Body of pancreas (tissue), 4 donors: ENCODE data around the gene BACE1-AS. TPM values are rescaled to one million over a fixed set of nuclear protein-coding genes. Genes with fewer than 3 reads are reported as not detected.

Source experiments
- ATAC-seq: fragments of 150-250 bp; one replicate; pipeline ENCODE4 v1.9.1; 2016
- DNase-seq, 4 donors: peaks; one replicate each; pipeline ENCODE4 v3.0.0-alpha.2; 2019
- H3K27ac ChIP-seq, 4 donors: fragments of 200-600 bp; sonication (generic); 1 replicate in 3 of 4; 2 replicates in 1 of 4; pipeline versions ENCODE4 v1.5.1 to v1.6.1; 2016 to 2019; ENCODE audit warnings: mild to moderate bottlenecking in 1 of 4, mixed read lengths in 1 of 4, moderate library complexity in 1 of 4
- H3K27me3 ChIP-seq, 2 donors: fragments of 200-600 bp; sonication (generic); one replicate each; pipeline ENCODE4 v1.6.0; 2016; ENCODE audit warnings: mild to moderate bottlenecking in 1 of 2
- H3K36me3 ChIP-seq, 2 donors: fragments of 200-600 bp; sonication (generic); replicated peaks in 1 of 2; 2 replicates each; pipeline ENCODE4 v1.5.1; 2016; ENCODE audit warnings: low read depth in 2 of 2; ENCODE audit not compliant: insufficient read depth in 1 of 2
- H3K4me1 ChIP-seq: fragments of 200-600 bp; sonication (generic); one replicate; pipeline ENCODE4 v1.6.0; 2016
- H3K4me3 ChIP-seq, 2 donors: fragments of 200-600 bp; sonication (generic); 1 replicate in 1 of 2; 2 replicates in 1 of 2; pipeline ENCODE4 v1.5.1; 2016 to 2019
- H3K9me3 ChIP-seq, 3 donors: fragments of 200-600 bp; sonication (generic); 1 replicate in 2 of 3; 2 replicates in 1 of 3; pipeline ENCODE4 v1.5.1; 2016
- CTCF ChIP-seq, 7 experiments: fragments of 450-650 bp in 4 of 7; fragments of 200-600 bp in 3 of 7; sonication (generic) in 3 of 7; IDR thresholded peaks; one replicate each; pipeline ENCODE4 v1.5.1; 2016 to 2019; ENCODE audit warnings: antibody characterized with exemption in 7 of 7
- POLR2A ChIP-seq, 3 donors: fragments of 450-650 bp; IDR thresholded peaks; one replicate each; pipeline ENCODE4 v1.6.1; 2016; ENCODE audit warnings: antibody characterized with exemption in 3 of 3, mild to moderate bottlenecking in 2 of 3
- WGBS, 2 donors: methylation state at CpG; one replicate each; pipeline ENCODE4 v1.1.5; 2017; 5-methylcytosine and 5-hydroxymethylcytosine counted together
- intact Hi-C: fragments of 100-400 bp; cut with DNase I; formaldehyde crosslinking; loops from one replicate; pipeline ENCODE4 v1.15.1; 2023
- small RNA-seq: library from RNA; depleted of rRNA; stranded (forward); fragments of <200 nt; gene quantifications from one replicate; pipeline ENCODE3, GENCODE V24; 2016
- total RNA-seq, 2 donors: library from RNA; depleted of rRNA; stranded (reverse); fragments of >200 nt; gene quantifications; one replicate each; pipeline ENCODE4 v1.1.0, GENCODE V29; 2016

BACE1-AS gene
- total RNA-seq, 2 donors from 2014 or later = 5.3 to 6.0 TPM

DNA sequence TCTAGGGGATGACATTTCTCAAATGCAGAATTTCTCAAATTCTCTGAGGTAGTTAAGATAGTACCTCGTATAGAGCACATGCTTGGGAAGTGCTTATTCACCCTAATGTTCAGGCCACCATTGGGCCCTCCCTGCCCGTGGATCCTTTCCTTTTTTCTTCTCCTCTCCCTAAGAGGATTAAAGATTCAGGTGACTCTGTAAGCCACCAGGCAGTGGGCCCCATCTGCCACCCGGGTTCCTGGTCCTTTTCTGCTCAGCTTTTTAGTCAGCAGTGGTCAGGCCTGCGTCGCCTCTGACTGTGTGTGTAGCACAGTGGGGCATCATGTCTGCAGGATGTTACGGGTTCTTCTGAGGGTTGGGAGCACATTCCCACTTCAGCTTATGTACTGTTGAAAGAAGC lies 43.8 kb downstream of the BACE1-AS start:
- intact Hi-C loops = no loop called here
- WGBS, 2 donors = 87 to 92% methylated on average over 6 of the region's 6 CpGs
- DNase-seq = no peak
- no peaks in the 10 kb centered on the region for H3K27me3 ChIP-seq
- H3K4me1 ChIP-seq = no peaks in the 10 kb centered on the region
- H3K4me3 ChIP-seq = no peak overlapping the region
- no peaks in the 10 kb centered on the region for H3K36me3 ChIP-seq
- no peak for TF ChIP-seq CTCF (IDR thresholded peaks at IDR 0.05)
- TF ChIP-seq POLR2A (IDR thresholded peaks at IDR 0.05) = no peak
- no peak for ATAC-seq
- no peak overlapping the region for H3K27ac ChIP-seq
- no peaks in the 10 kb centered on the region for H3K9me3 ChIP-seq

- no peak for TF ChIP-seq POLR2A (IDR thresholded peaks at IDR 0.05)
- TF ChIP-seq CTCF (IDR thresholded peaks at IDR 0.05) = no peak
- H3K27ac ChIP-seq = no peak overlapping the region
- ATAC-seq (no peak), DNase-seq (no peak)
- no peak overlapping the region for H3K4me3 ChIP-seq
- 90 to 94% methylated on average over 5 of the region's 5 CpGs for whole genome bisulfite sequencing, 2 donors
- no peaks in the 10 kb centered on the region for H3K4me1 ChIP-seq
- peaks cover 0 to 1% of the 10 kb centered on the region in 2 donors for H3K36me3 ChIP-seq
- intact Hi-C loops = no loop called here
- no peaks in the 10 kb centered on the region for H3K9me3 ChIP-seq
- no peaks in the 10 kb centered on the region for H3K27me3 ChIP-seq
Observed at GRCh38 chr11:117335399-117335798, 44.3 kb downstream of the BACE1-AS start.

GRCh38 chr11:117337076-117337475 lies 45.9 kb downstream of the BACE1-AS start:
- H3K9me3 ChIP-seq = no peaks in the 10 kb centered on the region
- 97 to 99% methylated on average over 1 to 4 of the region's 4 CpGs for WGBS, 2 donors
- H3K36me3 ChIP-seq = peaks cover 0 to 2% of the 10 kb centered on the region in 2 donors
- TF ChIP-seq POLR2A (IDR thresholded peaks at IDR 0.05) (no peak), CTCF (IDR thresholded peaks at IDR 0.05) (no peak)
- intact Hi-C loops = no loop called here
- H3K4me3 ChIP-seq = no peak overlapping the region
- ATAC-seq (no peak), DNase-seq (no peak)
- H3K27me3 ChIP-seq = no peaks in the 10 kb centered on the region
- H3K27ac ChIP-seq = no peak overlapping the region
- no peaks in the 10 kb centered on the region for H3K4me1 ChIP-seq

Small RNA genes lying within 50 kb of the gene (small RNA-seq; reads per million reads assigned to genes)
- gene RF00564 = not detected

Other genes starting within 250 kb of the BACE1-AS start
- gene SIK3, start 192.9 kb upstream of the BACE1-AS start, total RNA-seq = 10 to 100 TPM; 24.1 to 46.1 TPM
- 10 to 100 TPM; 30.0 to 44.9 TPM for gene PAFAH1B2, start 147.1 kb upstream of the BACE1-AS start, total RNA-seq
- gene SIDT2, start 112.6 kb upstream of the BACE1-AS start, total RNA-seq = 10 to 100 TPM; 42.0 to 88.7 TPM
- 100 to 1,000 TPM; 124 to 372 TPM for gene TAGLN, start 92.0 kb upstream of the BACE1-AS start, total RNA-seq
- 10 to 100 TPM; 25.9 to 86.0 TPM for gene PCSK7, start 59.3 kb upstream of the BACE1-AS start, total RNA-seq
- 10 to 100 TPM; 10.2 to 12.5 TPM for gene RNF214, start 58.7 kb upstream of the BACE1-AS start, total RNA-seq
- 10 to 100 TPM; 47.0 to 70.5 TPM for gene BACE1, start 24.9 kb downstream of the BACE1-AS start, total RNA-seq
- gene CEP164, start 36.5 kb downstream of the BACE1-AS start, total RNA-seq = 10 to 100 TPM; 29.1 to 45.8 TPM